Activated CD4-positive, alpha-beta T cell treated with anti-CD3 and anti-CD28 coated beads for 4 hours (primary cell): Measurements from ENCODE around the gene SYCE1L.
A peak's percentile ranks its signal among the peaks of the same experiment; 100 is the strongest.
"Not testable (repeated sequence)": the region's sequence is repeated elsewhere in the genome, so short reads cannot be mapped to it uniquely, and the experiment has no call there.

Experiments
- DNase-seq, 2 donors: peaks; one replicate each; pipeline ENCODE4 v3.0.0-alpha.2; 2020

The SYCE1L gene, protein sequence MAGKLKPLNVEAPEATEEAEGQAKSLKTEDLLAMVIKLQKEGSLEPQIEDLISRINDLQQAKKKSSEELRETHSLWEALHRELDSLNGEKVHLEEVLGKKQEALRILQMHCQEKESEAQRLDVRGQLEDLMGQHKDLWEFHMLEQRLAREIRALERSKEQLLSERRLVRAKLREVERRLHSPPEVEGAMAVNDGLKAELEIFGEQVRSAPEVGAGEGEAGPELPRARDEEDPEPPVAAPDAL

DNA sequence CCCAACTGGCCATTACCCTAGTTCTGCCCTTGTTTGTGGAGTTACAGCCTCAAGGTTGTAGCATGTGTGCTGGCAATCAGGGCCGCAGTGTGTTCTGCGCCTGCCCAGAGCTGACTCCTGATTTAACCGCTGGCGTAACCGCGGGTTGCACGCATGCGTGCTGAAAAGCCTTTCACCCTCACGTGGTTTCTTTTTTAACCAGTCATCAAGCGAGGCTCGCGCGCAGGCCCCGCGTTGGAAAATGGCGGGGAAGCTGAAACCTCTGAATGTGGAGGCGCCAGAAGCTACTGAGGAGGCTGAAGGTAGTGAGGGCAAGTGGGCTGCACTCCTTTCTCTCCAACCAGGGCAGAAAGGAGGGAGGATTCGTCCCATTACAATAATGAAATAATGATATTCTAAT, at the start of gene SYCE1L:
TSS of gene SYCE1L (plus strand) at position 198 of the 400 bp plus-strand sequence. CDS start at position 242, 44 bp downstream.
- DNase-seq = no peak

DNA sequence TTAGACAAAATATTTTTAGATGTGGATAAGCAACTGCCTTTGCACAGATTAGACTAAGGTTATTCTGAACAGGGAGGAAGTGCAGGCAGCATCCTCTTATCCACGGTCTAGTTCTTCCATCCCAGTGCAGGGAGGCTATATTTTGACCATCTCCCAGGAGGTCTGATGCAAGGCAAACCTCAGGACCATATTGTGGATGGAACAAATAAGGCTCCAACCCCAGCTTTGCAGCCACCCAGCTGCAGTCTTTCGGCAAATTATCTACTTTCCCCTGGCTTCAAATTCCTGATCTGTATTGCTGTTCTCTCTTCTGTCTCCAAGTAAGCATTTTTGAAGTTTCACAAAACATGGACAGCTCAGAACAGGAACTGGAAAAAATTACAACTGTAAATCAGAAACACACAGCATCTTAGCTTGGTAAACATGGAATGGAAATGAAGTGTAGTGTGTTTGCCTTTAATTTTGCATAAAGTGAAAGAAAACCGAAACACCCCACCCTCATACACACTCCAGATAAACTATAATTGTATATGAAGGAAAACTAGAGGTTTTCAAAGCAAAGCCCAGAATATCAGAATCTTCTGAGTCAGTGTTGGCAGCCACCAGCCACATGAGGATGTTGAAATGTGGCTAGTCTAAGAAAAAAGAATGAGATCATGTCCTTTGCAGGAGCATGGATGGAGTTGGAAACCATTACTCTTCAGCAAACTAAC, 41.7 kb upstream of the SYCE1L start:
- DNase-seq = no peak

DNA sequence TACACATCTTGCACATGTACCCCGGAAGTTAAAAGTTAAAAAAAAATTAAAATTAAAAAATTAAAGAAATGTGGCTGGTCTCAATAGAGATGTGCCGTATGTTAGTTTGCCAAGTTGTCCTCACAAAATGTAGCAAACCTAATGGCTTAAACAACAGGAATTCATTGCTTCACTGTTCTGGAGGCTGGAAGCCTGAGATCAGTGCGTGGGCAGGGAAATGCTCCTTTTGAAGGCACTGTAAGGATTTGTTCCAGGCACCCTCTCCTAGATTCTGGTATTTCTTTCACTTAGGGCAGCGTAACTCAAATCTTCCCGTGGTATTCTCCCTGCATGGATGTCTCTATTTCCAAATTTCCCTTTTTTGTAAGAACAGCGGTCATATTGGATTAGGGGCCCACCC, 40.9 kb upstream of the SYCE1L start:
- DNase-seq = no peak

DNA sequence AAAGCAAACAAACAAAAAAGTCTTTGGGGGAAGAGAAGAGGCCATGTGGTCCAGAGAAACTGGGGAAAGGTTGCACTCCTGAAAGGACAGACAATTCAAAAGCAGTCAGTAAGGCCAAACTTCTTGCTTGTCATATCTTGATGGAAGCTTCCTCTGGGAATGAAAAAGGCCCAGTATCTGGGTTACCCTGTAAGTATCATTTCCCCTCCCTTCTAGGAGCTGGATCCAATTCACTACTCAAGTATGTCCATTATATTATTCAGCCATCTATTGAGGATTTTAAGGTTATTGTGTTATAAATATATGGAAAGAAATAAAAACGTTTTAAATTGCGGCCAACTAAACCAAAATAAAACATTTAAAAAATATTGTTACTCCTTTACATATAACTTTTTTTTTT, 34.2 kb upstream of the SYCE1L start:
- DNase-seq = no peak

DNA sequence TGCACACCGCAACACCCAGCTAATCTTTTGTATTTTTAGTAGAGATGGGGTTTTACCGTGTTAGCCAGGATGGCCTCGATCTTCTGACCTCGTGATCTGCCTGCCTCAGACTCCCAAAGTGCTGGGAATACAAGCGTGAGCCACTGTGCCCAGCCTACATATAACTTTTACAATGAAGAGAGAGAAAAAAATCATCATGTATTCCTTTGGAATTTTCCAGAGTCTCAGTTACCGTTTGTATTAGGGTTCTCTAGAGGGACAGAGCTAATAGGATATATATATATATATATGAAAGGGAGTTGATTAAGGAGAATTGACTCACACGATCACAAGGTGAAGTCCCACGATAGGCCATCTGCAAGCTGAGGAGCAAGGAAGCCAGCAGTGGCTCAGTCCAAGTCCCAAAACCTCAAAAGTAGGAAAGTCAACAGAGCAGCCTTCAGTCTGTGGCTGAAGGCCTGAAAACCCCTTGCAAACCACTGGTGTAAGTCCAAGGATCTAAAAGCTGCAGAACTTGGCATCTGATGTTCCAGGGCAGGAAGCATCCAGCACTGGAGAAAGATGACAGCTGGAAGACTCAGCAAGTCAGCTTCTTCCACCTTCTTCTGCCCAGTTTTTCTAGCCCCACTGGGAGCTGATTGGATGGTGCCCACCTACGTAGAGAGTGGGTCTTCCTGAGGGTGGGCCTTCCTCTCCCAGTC, 33.5 kb upstream of the SYCE1L start:
- not testable (repeated sequence) for DNase-seq

DNA sequence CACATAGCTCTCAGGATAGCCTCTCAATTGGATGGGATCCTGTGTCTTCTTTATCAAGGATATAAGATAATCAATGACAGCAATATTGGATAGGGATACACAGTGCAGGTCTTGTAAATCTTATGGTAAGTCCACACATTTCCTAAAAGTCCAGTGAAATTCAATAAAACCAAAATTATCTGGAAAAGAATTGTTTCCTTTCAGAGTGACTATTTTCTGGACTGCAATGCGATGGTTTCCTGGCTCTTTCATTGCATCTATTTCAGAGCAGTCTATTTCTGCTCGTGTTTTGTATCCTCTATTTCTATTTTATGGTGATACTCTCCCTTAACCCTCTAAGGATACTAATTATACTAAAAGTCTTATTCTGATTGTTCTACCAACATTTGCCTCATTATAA, 32.5 kb upstream of the SYCE1L start:
- no peak for DNase-seq

DNA sequence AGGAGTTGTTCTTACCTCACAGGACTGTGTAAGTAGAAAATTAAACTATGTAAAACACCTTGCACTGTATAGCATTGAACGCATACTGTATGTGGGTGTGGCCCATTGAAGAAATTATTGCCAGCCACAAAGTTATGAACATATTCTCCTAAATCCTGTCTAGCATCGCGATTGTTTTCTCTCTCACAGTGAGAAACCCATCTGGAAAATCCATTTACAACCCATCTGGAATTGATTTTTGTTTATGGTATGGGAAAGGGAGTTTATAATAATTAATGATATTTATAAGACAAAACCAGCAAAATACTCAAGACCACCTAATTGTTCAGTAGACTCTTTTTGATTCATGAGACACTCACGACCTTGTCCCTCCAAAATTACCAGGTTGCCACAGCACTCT, 30.3 kb upstream of the SYCE1L start:
- no peak for DNase-seq

DNA sequence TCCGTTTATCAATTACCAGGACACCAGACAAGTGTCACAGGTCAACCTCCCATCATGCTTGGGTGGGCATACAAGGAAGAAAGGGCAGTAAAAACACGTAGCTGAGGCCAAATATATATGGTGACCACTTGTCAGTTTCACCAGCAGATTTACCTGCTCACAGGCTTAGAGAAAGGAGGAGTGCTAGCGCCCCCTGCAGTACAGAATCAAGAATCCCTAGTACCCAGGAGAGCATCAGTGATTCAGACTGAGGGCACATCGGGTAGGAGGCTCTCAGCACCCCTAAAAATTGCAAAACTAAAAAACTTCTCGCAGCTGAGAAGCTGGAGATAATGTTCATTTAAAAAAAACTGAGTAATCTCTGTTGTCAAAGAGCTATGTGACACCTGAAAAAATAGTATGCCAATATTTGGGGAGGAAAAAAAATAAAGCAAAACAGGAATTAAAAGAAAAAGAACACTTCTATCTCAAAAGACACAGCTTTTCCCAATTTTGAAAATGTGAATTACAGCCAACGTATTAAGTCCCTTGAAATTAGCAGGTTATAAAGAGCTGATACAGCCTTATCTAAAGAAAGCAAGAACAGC, 29.5 kb upstream of the SYCE1L start:
- peak in 1 of 2 donors; percentile 27 for DNase-seq

DNA sequence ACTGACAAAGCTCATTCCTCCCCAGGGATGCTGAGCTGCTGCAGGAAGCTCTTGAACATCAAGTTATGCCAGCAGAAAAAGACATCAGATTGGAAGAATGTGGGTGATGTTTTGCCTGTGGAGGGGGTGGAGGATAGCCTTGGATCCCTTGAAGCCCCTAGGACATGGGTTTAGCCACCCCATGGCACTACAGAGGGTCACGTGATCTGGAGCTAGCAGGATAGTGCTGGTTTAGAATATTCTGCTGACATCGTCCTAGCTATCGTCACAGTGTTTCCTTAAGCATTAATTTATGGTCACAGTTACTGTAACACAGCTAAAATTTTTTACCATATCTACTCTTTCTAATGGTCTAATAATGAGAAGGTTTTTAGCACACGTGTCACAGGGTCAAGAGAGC, 28.4 kb upstream of the SYCE1L start:
- DNase-seq = no peak

DNA sequence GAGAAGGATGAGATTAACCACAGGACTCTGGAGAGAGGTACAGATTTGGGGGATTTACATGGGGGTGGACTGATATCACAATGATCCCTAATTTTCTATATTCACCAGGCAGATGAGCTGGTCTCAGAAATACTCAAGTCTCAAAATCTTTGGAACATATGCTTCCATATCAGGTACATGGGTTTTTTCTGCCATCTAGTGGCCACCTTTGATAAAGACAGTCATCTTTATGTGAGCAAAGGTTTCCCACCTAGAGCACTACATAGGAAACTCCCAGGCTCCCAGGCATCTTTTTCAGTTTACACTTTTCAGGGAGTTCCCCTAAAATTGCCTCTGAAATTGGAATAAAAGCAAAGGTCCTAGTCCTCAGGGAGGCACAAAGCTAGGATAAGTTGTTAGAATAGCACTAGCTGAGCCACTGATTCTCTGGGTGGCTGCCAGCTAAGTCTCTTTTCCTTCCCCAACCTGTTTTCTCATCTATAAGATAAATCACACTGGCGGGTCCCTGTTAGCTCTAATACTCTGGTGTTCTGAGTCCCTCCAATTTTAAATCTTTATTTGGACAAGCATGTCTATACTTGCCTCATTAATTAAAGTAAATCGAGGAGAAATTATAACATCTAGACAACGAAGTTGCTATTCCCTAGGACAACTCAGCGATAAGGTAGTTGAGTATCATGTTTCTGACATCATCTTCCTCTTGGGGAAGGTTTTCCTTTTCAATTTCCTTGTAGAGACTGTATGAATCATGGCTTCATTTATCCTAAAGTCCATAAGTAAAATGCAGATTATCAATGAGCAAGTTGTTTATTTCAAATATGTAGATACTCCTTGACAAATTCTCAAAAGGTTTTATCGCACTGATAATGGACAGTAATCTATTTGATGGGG, 27.2 kb upstream of the SYCE1L start:
- peak in 1 of 2 donors; percentile 38 for DNase-seq

DNA sequence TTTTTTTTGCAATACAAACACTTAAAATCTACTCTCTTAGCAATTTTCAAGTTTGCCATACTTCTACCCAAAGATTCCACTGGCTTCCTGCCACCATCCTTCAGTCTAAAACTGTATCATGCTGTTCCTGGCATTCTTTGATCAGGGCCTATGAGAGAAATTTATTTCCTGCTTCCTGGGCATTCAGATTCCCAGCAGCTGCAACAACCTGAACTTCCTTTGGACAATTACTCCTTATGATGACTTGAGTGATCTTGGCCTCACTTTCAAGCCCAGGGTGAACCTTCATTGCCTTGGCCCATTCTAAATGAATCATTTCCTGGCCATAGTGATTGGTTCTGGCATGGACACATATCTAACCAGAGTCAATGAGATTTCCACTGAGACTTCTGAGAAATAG, 26.3 kb upstream of the SYCE1L start:
- DNase-seq = no peak

DNA sequence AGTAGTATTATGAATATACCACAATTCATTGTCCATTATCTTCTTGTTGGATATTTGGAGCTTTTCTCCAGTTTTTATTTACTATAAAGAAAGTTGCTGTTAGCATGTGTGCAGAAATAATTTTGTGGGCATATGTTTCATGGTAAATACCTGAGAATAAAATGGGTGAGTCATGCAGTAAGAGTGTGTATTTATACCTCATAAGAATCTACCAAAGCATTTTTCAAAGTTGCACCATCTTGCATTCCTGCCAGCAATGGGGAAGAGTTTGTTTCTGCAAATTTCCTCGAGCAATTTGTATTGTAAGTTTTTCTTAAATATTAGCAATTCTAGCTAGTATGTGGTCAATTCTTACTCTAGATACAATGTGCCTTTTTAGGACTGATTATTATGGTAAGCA, 16.1 kb upstream of the SYCE1L start:
- no peak for DNase-seq

DNA sequence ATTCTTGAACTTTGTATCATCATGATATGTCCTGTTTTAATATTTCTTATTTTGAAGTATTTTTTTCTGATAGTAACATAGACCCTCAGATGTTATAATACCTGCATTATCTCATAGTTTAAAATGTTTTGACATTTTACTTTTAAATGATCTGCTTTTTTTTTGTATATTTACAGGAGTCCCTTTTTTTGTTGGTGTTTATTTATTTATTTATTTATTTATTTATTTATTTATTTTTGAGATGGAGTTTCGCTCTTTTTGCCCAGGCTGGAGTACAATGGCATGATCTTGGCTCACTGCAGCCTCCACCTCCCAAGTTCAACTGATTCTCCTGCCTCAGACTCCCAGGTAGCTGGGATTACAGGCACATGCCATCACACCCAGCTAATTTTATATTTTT, 12.9 kb upstream of the SYCE1L start:
- DNase-seq = not testable (repeated sequence)

DNA sequence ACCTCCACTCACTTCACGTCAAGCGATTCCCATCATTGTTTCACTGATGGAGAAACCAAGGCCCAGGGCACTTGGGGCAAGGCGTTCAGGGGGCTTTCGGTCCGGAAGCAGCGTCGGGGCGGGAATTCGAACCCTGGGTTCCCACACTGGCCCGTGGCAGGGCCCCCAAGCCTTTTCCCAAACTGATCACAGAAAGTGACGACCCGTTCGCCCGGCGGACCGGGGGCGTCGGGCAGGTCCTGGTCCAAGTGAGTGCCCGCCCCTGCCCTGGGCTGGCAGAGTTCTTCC, 9.1 kb upstream of the SYCE1L start:
- DNase-seq = no peak

DNA sequence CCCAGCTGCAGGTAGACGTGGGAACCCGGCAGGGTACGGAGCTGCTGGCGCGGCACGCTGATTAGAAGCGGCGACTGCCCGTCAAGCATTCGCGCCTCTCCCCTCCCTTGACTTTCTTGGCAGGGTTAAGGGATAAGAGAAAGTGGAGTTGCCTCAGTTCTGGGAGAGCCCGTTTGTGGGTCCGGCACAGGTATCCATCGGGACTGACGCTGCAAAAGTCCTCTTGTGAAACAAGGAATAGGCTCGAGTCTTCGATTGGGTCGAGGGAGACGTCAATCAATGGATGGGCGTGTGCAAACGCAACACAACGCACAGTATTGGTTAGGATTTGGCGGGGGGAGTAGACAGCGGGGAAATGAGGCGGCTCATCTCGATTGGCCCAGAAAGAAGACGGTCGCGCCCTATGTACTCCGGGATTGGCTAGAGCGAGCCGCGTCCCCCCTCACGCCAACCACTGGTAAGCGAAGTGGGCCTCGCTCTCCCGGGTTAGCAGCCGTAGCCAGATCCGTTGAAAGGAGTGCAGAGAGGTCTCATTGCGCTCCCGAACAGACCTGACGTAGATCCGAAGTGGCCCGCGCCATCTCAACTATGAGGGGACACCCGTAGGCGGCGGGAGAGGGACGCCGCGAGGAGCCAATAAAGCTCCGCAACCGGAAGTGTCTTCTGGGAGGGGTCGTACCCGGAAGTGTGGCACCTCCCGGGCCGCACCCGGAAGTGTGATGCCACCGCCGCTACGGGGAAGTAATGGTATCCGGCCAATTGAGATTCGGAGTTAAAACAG, 8.5 kb upstream of the SYCE1L start, which contains the start of gene MON1B:
TSS of gene MON1B (plus strand) at position 713 of the 781 bp plus-strand sequence. CDS start 296 bp downstream, outside the sequence.
- DNase-seq = peak; percentile 92 to 94

DNA sequence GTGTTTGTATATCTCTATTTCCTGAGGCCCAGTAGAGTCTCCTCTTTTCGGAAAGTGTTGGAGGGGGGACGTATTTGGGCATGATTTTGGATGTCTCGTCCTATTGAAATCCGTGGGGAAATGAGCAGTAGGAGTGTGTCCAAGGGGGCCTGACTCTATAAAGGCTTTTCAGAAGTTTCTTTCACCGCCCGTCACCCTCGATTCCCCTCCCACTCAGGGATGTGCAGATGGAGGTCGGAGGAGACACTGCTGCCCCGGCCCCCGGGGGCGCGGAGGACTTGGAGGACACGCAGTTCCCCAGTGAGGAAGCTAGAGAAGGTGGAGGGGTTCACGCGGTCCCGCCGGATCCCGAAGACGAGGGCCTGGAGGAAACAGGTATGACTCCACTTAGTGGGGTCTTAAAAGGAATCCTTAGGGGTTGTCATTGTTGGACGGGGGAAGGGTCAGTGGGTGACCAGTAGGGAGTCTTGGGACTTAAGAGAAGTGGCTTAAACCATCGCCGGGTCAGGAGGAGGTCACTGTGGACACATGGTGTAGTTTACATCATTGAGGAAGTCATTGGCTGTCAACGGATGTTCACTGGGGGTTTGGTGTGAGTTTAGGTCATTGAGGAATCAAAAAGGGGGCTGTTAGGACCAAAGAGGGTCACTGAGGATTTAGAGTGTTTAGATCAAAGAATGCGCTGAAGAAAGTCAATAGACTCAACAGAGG, 7.8 kb upstream of the SYCE1L start:
- DNase-seq = no peak

DNA sequence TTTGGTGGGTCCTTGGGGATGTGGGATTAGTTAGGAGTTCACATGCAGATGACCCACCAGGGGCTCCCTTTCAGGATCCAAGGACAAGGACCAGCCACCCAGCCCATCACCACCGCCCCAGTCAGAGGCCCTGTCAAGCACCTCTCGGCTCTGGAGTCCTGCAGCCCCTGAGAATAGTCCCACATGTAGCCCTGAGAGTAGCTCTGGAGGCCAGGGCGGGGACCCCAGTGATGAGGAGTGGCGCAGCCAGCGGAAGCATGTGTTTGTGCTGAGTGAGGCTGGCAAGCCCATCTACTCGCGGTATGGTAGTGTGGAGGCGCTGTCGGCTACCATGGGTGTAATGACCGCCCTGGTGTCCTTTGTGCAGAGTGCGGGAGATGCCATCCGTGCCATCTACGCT, 5.8 kb upstream of the SYCE1L start:
- DNase-seq = no peak

DNA sequence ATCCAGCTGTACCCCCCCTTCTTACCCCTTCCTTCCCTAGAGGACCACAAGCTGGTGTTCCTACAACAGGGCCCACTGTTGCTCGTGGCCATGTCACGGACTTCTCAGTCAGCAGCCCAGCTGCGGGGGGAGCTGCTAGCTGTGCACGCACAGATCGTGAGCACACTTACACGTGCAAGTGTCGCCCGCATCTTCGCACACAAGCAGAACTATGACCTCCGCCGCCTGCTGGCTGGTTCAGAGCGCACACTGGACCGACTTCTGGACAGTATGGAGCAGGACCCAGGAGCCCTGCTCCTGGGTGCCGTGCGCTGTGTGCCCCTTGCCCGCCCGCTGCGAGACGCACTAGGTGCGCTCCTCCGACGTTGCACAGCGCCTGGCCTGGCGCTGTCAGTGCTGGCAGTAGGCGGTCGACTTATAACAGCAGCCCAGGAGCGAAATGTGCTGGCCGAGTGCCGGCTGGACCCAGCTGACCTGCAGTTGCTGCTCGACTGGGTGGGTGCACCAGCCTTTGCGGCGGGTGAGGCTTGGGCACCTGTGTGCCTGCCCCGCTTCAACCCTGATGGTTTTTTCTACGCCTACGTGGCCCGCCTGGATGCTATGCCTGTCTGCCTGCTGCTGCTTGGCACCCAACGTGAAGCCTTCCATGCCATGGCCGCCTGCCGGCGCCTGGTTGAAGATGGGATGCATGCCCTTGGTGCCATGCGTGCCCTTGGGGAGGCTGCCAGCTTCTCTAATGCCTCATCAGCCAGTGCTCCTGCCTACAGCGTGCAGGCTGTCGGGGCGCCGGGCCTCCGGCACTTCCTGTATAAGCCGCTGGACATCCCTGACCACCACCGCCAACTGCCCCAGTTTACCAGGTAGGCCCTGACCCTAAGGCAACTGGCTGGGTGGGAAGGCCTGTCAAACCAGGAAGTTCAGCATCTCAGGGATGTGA, 4.6 kb upstream of the SYCE1L start:
- DNase-seq = no peak

DNA sequence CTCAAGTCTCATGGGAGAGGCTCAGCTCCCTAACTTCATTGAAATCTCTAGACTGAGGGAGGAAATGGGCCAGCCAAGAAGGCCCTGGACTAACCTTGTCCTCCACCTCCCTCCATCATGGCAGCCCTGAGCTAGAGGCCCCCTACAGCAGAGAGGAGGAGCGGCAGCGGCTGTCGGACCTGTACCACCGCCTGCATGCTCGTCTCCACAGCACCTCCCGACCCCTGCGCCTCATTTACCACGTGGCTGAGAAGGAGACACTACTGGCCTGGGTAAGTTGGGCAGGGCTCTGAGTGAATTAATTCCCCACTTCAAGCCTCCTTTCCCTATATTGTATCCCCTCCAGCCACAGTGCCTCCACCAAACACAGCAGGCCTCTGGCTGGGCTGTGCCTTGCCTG, 3.8 kb upstream of the SYCE1L start:
- DNase-seq = no peak

DNA sequence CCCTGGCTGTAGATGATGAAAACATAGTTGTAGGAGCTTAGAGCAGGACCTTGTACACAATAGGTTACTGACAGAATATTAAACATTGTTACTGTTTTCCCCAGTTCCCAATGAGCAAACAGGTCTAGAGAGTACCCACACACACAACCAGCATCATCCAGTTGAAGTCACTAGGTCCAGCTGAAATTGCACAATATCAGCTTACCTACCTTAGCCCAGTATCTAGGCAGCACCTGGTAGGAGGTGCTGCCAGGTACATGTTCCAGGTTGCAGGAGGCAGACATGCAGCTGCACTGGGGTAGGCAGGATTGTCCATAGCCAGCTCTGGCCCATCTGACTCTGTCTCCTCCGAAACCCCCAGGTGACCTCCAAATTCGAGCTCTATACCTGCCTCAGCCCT, 1.5 kb upstream of the SYCE1L start:
- DNase-seq = no peak
